ENCODE data around the gene SCML2. TPM values are rescaled to one million over a fixed set of nuclear protein-coding genes. Genes with fewer than 3 reads are reported as not detected.

The SCML2 gene
- total and polyA plus RNA-seq, 2 of the 8 experiments (the other 6 are each of a cell fraction or from before 2014, with no cell fraction given) = 14.6 to 18.9 TPM

DNA sequence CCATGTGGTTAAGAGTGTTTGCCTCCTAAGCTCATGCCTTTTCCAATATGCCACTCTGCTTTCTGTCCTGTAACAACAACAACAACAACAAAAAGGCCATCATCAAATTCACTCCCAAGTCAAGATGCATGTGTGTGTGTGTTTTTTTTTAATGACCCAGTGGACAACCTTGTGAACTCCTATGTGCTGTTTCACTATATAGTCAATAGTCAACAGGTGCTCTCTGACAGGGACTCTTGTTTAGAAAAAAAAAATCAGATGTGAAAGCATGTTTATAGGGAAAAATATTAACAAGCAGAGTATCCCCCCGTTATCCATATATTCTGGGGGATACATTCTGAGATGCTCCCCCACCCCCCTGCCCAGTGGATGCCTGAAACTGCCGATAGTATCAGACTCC is 83.2 kb downstream of the SCML2 start:
- Histone ChIP-seq H2BK15ac (ENCODE audit: low read length) (no peak overlapping the region), H3K79me2 (ENCODE audit: control insufficient read depth in 1 of 2, insufficient read depth in 2 of 2, low read length in 2 of 2) (no peaks in the 10 kb centered on the region), H3K27me3 (replicated peaks in 1 of 4; ENCODE audit: control insufficient read depth in 3 of 4, extremely low read depth in 1 of 4, insufficient read depth in 3 of 4, low read length in 3 of 4) (no peaks in the 10 kb centered on the region), H3K56ac (replicated peaks; ENCODE audit: insufficient read length, low read depth, low read length) (no peak overlapping the region), H2BK120ac (replicated peaks; ENCODE audit: low read depth, low read length) (no peak overlapping the region), H2AFZ (ENCODE audit: low read length) (no peak overlapping the region), H4K91ac (replicated peaks; ENCODE audit: insufficient read length, low read length) (no peak overlapping the region), H2AK5ac (ENCODE audit: low read depth, low read length) (no peak overlapping the region), H3K36me3 (ENCODE audit: control insufficient read depth in 2 of 4, insufficient read depth in 4 of 4, low read length in 3 of 4) (no peaks in the 10 kb centered on the region), H2BK20ac (ENCODE audit: low read length) (no peak overlapping the region), H2BK5ac (ENCODE audit: low read depth, low read length) (no peak overlapping the region), H4K20me1 (replicated peaks in 1 of 2; ENCODE audit: control insufficient read depth in 1 of 2, insufficient read depth in 2 of 2, low read length in 2 of 2) (peaks cover 0 to 1% of the 10 kb centered on the region in 2 experiments), H3K9me3 (ENCODE audit: insufficient read depth in 2 of 2, low read depth in 1 of 2, low read length in 1 of 2) (no peaks in the 10 kb centered on the region), H4K8ac (ENCODE audit: extremely low read depth, insufficient read depth, low read length) (no peak overlapping the region), H4K5ac (ENCODE audit: insufficient read length, low read depth, low read length) (no peak overlapping the region), H3K14ac (ENCODE audit: insufficient read length) (no peak overlapping the region), H3K4me2 (ENCODE audit: insufficient read depth in 1 of 2, low read depth in 2 of 2, low read length in 2 of 2) (no peak overlapping the region), H3K4me3 (ENCODE audit: extremely low read depth in 1 of 4, insufficient read depth in 2 of 4, low read depth in 3 of 4, low read length in 4 of 4) (no peak overlapping the region), H3K9ac (replicated peaks in 1 of 4; ENCODE audit: extremely low read depth in 1 of 4, low read depth in 3 of 4, low read length in 3 of 4) (no peak overlapping the region), H3K23ac (ENCODE audit: insufficient read length) (no peak overlapping the region), H3K18ac (ENCODE audit: extremely low read depth, low read length) (no peak overlapping the region), H3K4me1 (replicated peaks in 1 of 4; ENCODE audit: control insufficient read depth in 3 of 4, insufficient read depth in 4 of 4, low read length in 3 of 4) (no peaks in the 10 kb centered on the region), H3K79me1 (ENCODE audit: low read depth, low read length) (no peaks in the 10 kb centered on the region), H2BK12ac (ENCODE audit: low read depth, low read length) (no peak overlapping the region), H3K23me2 (ENCODE audit: low read depth, low read length) (no peaks in the 10 kb centered on the region), H3K4ac (replicated peaks; ENCODE audit: insufficient read length, low read depth, low read length) (no peak overlapping the region), H3K27ac (ENCODE audit: low read depth, low read length) (no peak overlapping the region)
- POLR2A ChIA-PET (ENCODE audit: partially characterized antibody) = no interaction called here
- WGBS, 2 experiments (ENCODE audit: extremely low coverage in 1 of 2, insufficient coverage in 1 of 2, insufficient read length in 1 of 2, insufficient replicate concordance in 2 of 2, low coverage in 1 of 2, low lambda C conversion rate in 2 of 2, missing lambda C conversion rate in 1 of 2) = 83% methylated on average over 1 of the region's 2 CpGs; no CpG with 5 or more reads in 1 of the 2 experiments
- DNase-seq (ENCODE audit: low read depth in 1 of 2, low spot score in 2 of 2) (no peak), FAIRE-seq (peak; percentile 19)
- CTCF ChIA-PET (ENCODE audit: partially characterized antibody) = interaction anchor here (0.7 kb wide), 1 partner anchor 247 kb away, joined by 3 read pairs; no protein-coding TSS in a partner anchor
- no peak for TF ChIP-seq EP300 (IDR thresholded peaks at IDR 0.05; ENCODE audit: borderline replicate concordance in 1 of 2, low read depth in 2 of 2, low read length in 2 of 2)
- TF ChIP-seq BRCA1 (IDR thresholded peaks at IDR 0.05; ENCODE audit: low read depth, low read length) = no peak
- TF ChIP-seq GABPA (IDR thresholded peaks at IDR 0.05; ENCODE audit: borderline replicate concordance, insufficient read depth, low read length) = no peak
- TF ChIP-seq RXRA (IDR thresholded peaks at IDR 0.05; ENCODE audit: insufficient read depth, low read depth, low read length) = no peak
- TF ChIP-seq RNF2 (IDR thresholded peaks at IDR 0.05; ENCODE audit: borderline replicate concordance, low read depth, low read length, missing control alignments, poor library complexity, severe bottlenecking) = no peak
- no peak for TF ChIP-seq JUND (IDR thresholded peaks at IDR 0.05; ENCODE audit: low read length)
- TF ChIP-seq E2F6 (IDR thresholded peaks at IDR 0.05) = no peak
- TF ChIP-seq NRF1 (IDR thresholded peaks at IDR 0.05; ENCODE audit: low read depth, low read length) = no peak
- TF ChIP-seq BCL11A (IDR thresholded peaks at IDR 0.05; ENCODE audit: low read depth in 2 of 2, low read length in 2 of 2) = no peak
- no peak for TF ChIP-seq TAF1 (IDR thresholded peaks at IDR 0.05; ENCODE audit: low read depth, low read length)
